ENCODE measurements around the gene FAM107B. TPM values are rescaled to one million over a fixed set of nuclear protein-coding genes. Genes with fewer than 3 reads are reported as not detected.

The FAM107B gene
- total and polyA plus RNA-seq, 4 donors = 38.4 to 85.4 (median 68.9) TPM

- no peaks in the 10 kb centered on the region for H3K27me3 ChIP-seq (ENCODE audit: control insufficient read depth in 3 of 3, insufficient read depth in 3 of 3, low read length in 2 of 3)
- peaks cover 8 to 13% (median 10%) of the 10 kb centered on the region in 4 donors for H3K36me3 ChIP-seq (ENCODE audit: control insufficient read depth in 4 of 4, insufficient read depth in 4 of 4, low read length in 4 of 4)
- no peak for ATAC-seq (ENCODE audit: insufficient read depth, low FRiP score)
- no peak for DNase-seq
- H3K4me1 ChIP-seq (ENCODE audit: control insufficient read depth in 5 of 5, insufficient read depth in 5 of 5, low read length in 5 of 5) = no peaks in the 10 kb centered on the region
- H3K9me3 ChIP-seq (ENCODE audit: control insufficient read depth in 4 of 4, insufficient read depth in 3 of 4, low read length in 3 of 4) = no peaks in the 10 kb centered on the region
- TF ChIP-seq CTCF (IDR thresholded peaks at IDR 0.05; ENCODE audit: control extremely low read depth, extremely low read depth) = no peak
- H3K4me3 ChIP-seq = no peak overlapping the region
- H3K9ac ChIP-seq (ENCODE audit: insufficient read depth in 1 of 2, low read length in 2 of 2) = no peak overlapping the region
- H3K27ac ChIP-seq (ENCODE audit: low read depth in 1 of 2, low read length in 1 of 2) = no peak overlapping the region
- WGBS, 2 donors = 92% methylated on average over 10 of the region's 10 CpGs
Observed at GRCh38 chr10:14523286-14523685, 251.4 kb downstream of the FAM107B start.

- Histone ChIP-seq H3K9ac (ENCODE audit: insufficient read depth in 1 of 2, low read length in 2 of 2) (no peak overlapping the region), H3K4me3 (no peak overlapping the region), H3K9me3 (ENCODE audit: control insufficient read depth in 4 of 4, insufficient read depth in 3 of 4, low read length in 3 of 4) (no peaks in the 10 kb centered on the region), H3K27ac (ENCODE audit: low read depth in 1 of 2, low read length in 1 of 2) (no peak overlapping the region), H3K36me3 (ENCODE audit: control insufficient read depth in 4 of 4, insufficient read depth in 4 of 4, low read length in 4 of 4) (peaks cover 8 to 14% (median 9%) of the 10 kb centered on the region in 4 donors), H3K27me3 (ENCODE audit: control insufficient read depth in 3 of 3, insufficient read depth in 3 of 3, low read length in 2 of 3) (no peaks in the 10 kb centered on the region), H3K4me1 (ENCODE audit: control insufficient read depth in 5 of 5, insufficient read depth in 5 of 5, low read length in 5 of 5) (no peaks in the 10 kb centered on the region)
- TF ChIP-seq CTCF (IDR thresholded peaks at IDR 0.05; ENCODE audit: control extremely low read depth, extremely low read depth) = no peak
- no peak for ATAC-seq (ENCODE audit: insufficient read depth, low FRiP score)
- WGBS, 2 donors = 88 to 94% methylated on average over 7 of the region's 7 CpGs
- DNase-seq = no peak
Observed at GRCh38 chr10:14519785-14520184, 254.9 kb downstream of the FAM107B start.

DNA sequence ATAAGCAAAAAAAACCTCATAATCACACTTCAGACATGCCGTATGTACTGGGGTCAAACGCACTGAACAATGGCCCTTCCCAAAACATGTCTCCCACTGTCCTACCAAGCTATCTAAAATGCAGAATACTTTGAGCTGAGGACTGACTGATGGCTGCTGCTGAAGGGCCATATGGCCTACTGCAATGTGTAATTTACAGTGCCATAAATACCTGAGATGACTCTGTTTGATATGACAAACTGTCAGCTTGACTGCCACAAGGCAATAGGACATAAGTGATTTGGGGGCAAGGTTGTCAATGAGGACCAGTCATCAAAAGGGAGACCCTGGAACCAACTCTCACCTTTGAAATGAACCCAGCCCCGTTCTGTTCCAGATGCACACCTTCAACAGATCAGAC lies 256.5 kb downstream of the FAM107B start:
- Histone ChIP-seq H3K36me3 (ENCODE audit: control insufficient read depth in 4 of 4, insufficient read depth in 4 of 4, low read length in 4 of 4) (peaks cover 8 to 14% (median 9%) of the 10 kb centered on the region in 4 donors), H3K9me3 (ENCODE audit: control insufficient read depth in 4 of 4, insufficient read depth in 3 of 4, low read length in 3 of 4) (no peaks in the 10 kb centered on the region), H3K4me1 (ENCODE audit: control insufficient read depth in 5 of 5, insufficient read depth in 5 of 5, low read length in 5 of 5) (no peaks in the 10 kb centered on the region), H3K4me3 (no peak overlapping the region), H3K27me3 (ENCODE audit: control insufficient read depth in 3 of 3, insufficient read depth in 3 of 3, low read length in 2 of 3) (no peaks in the 10 kb centered on the region), H3K27ac (ENCODE audit: low read depth in 1 of 2, low read length in 1 of 2) (no peak overlapping the region), H3K9ac (ENCODE audit: insufficient read depth in 1 of 2, low read length in 2 of 2) (no peak overlapping the region)
- TF ChIP-seq CTCF (IDR thresholded peaks at IDR 0.05; ENCODE audit: control extremely low read depth, extremely low read depth) = no peak
- DNase-seq = no peak
- WGBS, 2 donors = 94 to 98% methylated on average over 3 of the region's 3 CpGs
- no peak for ATAC-seq (ENCODE audit: insufficient read depth, low FRiP score)

GRCh38 chr10:14513123-14513522 lies 261.6 kb downstream of the FAM107B start:
- Histone ChIP-seq H3K4me3 (no peak overlapping the region), H3K4me1 (ENCODE audit: control insufficient read depth in 5 of 5, insufficient read depth in 5 of 5, low read length in 5 of 5) (no peaks in the 10 kb centered on the region), H3K36me3 (ENCODE audit: control insufficient read depth in 4 of 4, insufficient read depth in 4 of 4, low read length in 4 of 4) (peaks cover 0 to 6% (median 2%) of the 10 kb centered on the region in 4 donors), H3K9me3 (ENCODE audit: control insufficient read depth in 4 of 4, insufficient read depth in 3 of 4, low read length in 3 of 4) (peaks cover 0 to 4% (median 2%) of the 10 kb centered on the region in 4 donors), H3K27me3 (ENCODE audit: control insufficient read depth in 3 of 3, insufficient read depth in 3 of 3, low read length in 2 of 3) (no peaks in the 10 kb centered on the region), H3K27ac (ENCODE audit: low read depth in 1 of 2, low read length in 1 of 2) (no peak overlapping the region), H3K9ac (ENCODE audit: insufficient read depth in 1 of 2, low read length in 2 of 2) (no peak overlapping the region)
- DNase-seq (no peak), ATAC-seq (ENCODE audit: insufficient read depth, low FRiP score) (no peak)
- TF ChIP-seq CTCF (IDR thresholded peaks at IDR 0.05; ENCODE audit: control extremely low read depth, extremely low read depth) = no peak
- WGBS, 2 donors = 84 to 90% methylated on average over 4 of the region's 4 CpGs

Measured in lung (tissue), 12 donors.